H1 (cell line): ENCODE measurements around the gene PLEKHM3.

Source experiments
- CTCF ChIP-seq, 3 experiments: IDR thresholded peaks; 1 replicate in 2 of 3; 2 replicates in 1 of 3; pipeline versions ENCODE4 v1.5.1 to v1.6.1; 2011; ENCODE audit warnings: low read length in 3 of 3, mild to moderate bottlenecking in 3 of 3, inconsistent platforms in 2 of 3, low read depth in 1 of 3, moderate library complexity in 1 of 3; ENCODE audit not compliant: insufficient read depth in 1 of 3; ENCODE audit errors: control extremely low read depth in 1 of 3
- EP300 ChIP-seq, 2 experiments: IDR thresholded peaks; 1 replicate in 1 of 2; 2 replicates in 1 of 2; pipeline ENCODE4 v1.6.1; 2011 to 2012; ENCODE audit warnings: low read depth in 2 of 2, low read length in 2 of 2, mild to moderate bottlenecking in 2 of 2, borderline replicate concordance in 1 of 2, inconsistent platforms in 1 of 2, moderate library complexity in 1 of 2
- EZH2 ChIP-seq: fragments of 200-600 bp; sonication (generic); IDR thresholded peaks from 2 replicates; pipeline ENCODE4 v1.7.1; 2012; ENCODE audit warnings: low read depth, mild to moderate bottlenecking, moderate library complexity, low read length, inconsistent platforms; ENCODE audit not compliant: severe bottlenecking
- KDM5A ChIP-seq: fragments of 200-600 bp; IDR thresholded peaks from 2 replicates; pipeline ENCODE4 v1.7.1; 2012; ENCODE audit warnings: mild to moderate bottlenecking, low read length, inconsistent platforms, mixed read lengths
- POLR2A ChIP-seq, 2 experiments: IDR thresholded peaks; 1 replicate in 1 of 2; 2 replicates in 1 of 2; pipeline ENCODE4 v1.6.1; 2011; ENCODE audit warnings: low read depth in 2 of 2, low read length in 2 of 2, mild to moderate bottlenecking in 2 of 2; ENCODE audit errors: control extremely low read depth in 1 of 2
- POLR2AphosphoS5 ChIP-seq: IDR thresholded peaks from 2 replicates; pipeline ENCODE4 v1.6.1; 2011; ENCODE audit warnings: low read depth, low read length
- SIX5 ChIP-seq: IDR thresholded peaks from 2 replicates; pipeline ENCODE4 v1.6.1; 2011; ENCODE audit warnings: mild to moderate bottlenecking, low read depth, low read length
- TAF1 ChIP-seq: IDR thresholded peaks from 2 replicates; pipeline ENCODE4 v1.6.1; 2011; ENCODE audit warnings: mild to moderate bottlenecking, low read depth, low read length
- TCF12 ChIP-seq: IDR thresholded peaks from 2 replicates; pipeline ENCODE4 v1.6.1; 2011; ENCODE audit warnings: low read depth, mild to moderate bottlenecking, low read length
- ZNF274 ChIP-seq: IDR thresholded peaks from 2 replicates; pipeline ENCODE4 v1.7.0; 2012; ENCODE audit warnings: low read length, borderline replicate concordance; ENCODE audit errors: extremely low read depth

GRCh38 chr2:208025037-208025813 lies at the start of gene PLEKHM3:
- no peak for TF ChIP-seq CTCF (IDR thresholded peaks at IDR 0.05; ENCODE audit: control extremely low read depth in 1 of 3, insufficient read depth in 1 of 3, low read depth in 1 of 3, low read length in 3 of 3)
- TF ChIP-seq POLR2AphosphoS5 = peak; percentile 37; the same call in 1 of the 2 replicates
- TF ChIP-seq SIX5 = no peak
- TF ChIP-seq EP300 (IDR thresholded peaks at IDR 0.05; ENCODE audit: borderline replicate concordance in 1 of 2, low read depth in 2 of 2, low read length in 2 of 2) = peak; percentile 37 to 77; a peak in 2 of 3 replicates
- TF ChIP-seq ZNF274 = no peak
- TF ChIP-seq KDM5A = peak; percentile 73
- TF ChIP-seq TAF1 = peak; percentile 98
- TF ChIP-seq TCF12 = 0 out of 2 replicates have a peak, but pooled peaks have one; percentile 52
- no peak for TF ChIP-seq EZH2
- TF ChIP-seq POLR2A (IDR thresholded peaks at IDR 0.05; ENCODE audit: control extremely low read depth in 1 of 2, low read depth in 2 of 2, low read length in 2 of 2) = peak; percentile 62 to 78
